M059J (cell line): ENCODE measurements around the gene TMEM217. TPM values are rescaled to one million over a fixed set of nuclear protein-coding genes. Genes with fewer than 3 reads are reported as not detected.

Experiments
- DNase-seq: peaks from one replicate; pipeline ENCODE4 v3.0.0-alpha.2; 2012; ENCODE audit warnings: low read depth
- total RNA-seq: library from RNA; depleted of rRNA; stranded (reverse); fragments of >200 nt; shearing (Covaris generic); gene quantifications from 2 replicates; pipeline ENCODE4 v1.2.3, GENCODE V29; 2014

The TMEM217 gene
- total RNA-seq, 1 experiment from 2014 or later = 1.3 TPM

- DNase-seq = no peak
Measured at GRCh38 chr6:37280162-37280887, 22.4 kb upstream of the TMEM217 start.

GRCh38 chr6:37279366-37280134 lies 21.6 kb upstream of the TMEM217 start:
- DNase-seq = peak; percentile 32

- no peak for DNase-seq
Measured at GRCh38 chr6:37277001-37277409, 19.1 kb upstream of the TMEM217 start.

GRCh38 chr6:37275350-37275749 lies 17.4 kb upstream of the TMEM217 start:
- no peak for DNase-seq

- no peak for DNase-seq
Measured at GRCh38 chr6:37273690-37274089, 15.7 kb upstream of the TMEM217 start.

- DNase-seq = no peak
Measured at GRCh38 chr6:37272834-37273566, 15.1 kb upstream of the TMEM217 start.

GRCh38 chr6:37269105-37269504 lies 11.2 kb upstream of the TMEM217 start:
- DNase-seq = no peak

GRCh38 chr6:37265860-37266259 lies 7.9 kb upstream of the TMEM217 start:
- DNase-seq = no peak

GRCh38 chr6:37265001-37265400 lies 7.1 kb upstream of the TMEM217 start:
- no peak for DNase-seq

- no peak for DNase-seq
Measured at GRCh38 chr6:37262446-37263026, 4.6 kb upstream of the TMEM217 start.

- DNase-seq = no peak
Measured at GRCh38 chr6:37261198-37261597, 3.3 kb upstream of the TMEM217 start.

- DNase-seq = no peak
Measured at GRCh38 chr6:37260444-37260843, 2.5 kb upstream of the TMEM217 start.

GRCh38 chr6:37260040-37260439 lies 2.1 kb upstream of the TMEM217 start:
- DNase-seq = no peak

- DNase-seq = peak; percentile 15
Measured at GRCh38 chr6:37259191-37259590, 1.2 kb upstream of the TMEM217 start.

GRCh38 chr6:37258405-37259105 lies 611 bp upstream of the TMEM217 start:
- DNase-seq = no peak

- no peak for DNase-seq
Measured at GRCh38 chr6:37257320-37257633, 667 bp downstream of the TMEM217 start.

- DNase-seq = no peak
Measured at GRCh38 chr6:37256692-37257319, 1.1 kb downstream of the TMEM217 start.

GRCh38 chr6:37254881-37255280 lies 3.1 kb downstream of the TMEM217 start:
- no peak for DNase-seq

GRCh38 chr6:37253486-37254007 lies 4.4 kb downstream of the TMEM217 start:
- no peak for DNase-seq

GRCh38 chr6:37251211-37251780 lies 6.6 kb downstream of the TMEM217 start:
- DNase-seq = peak; percentile 56
